ENCODE data around the gene PAH. TPM values are rescaled to one million over a fixed set of nuclear protein-coding genes. Genes with fewer than 3 reads are reported as not detected.
A peak's percentile ranks its signal among the peaks of the same experiment; 100 is the strongest.

PAH gene
- total and polyA plus RNA-seq, 2 of the 13 experiments (the other 11 are each of a cell fraction or from before 2014, with no cell fraction given), result 192 to 451 TPM

- TF ChIP-seq AHDC1 (CRISPR knock-in tag; IDR thresholded peaks at IDR 0.05; ENCODE audit: borderline replicate concordance) (peak; percentile 38; the same call in 1 of the 2 replicates), ZFP36L1 (CRISPR knock-in tag; IDR thresholded peaks at IDR 0.05) (no peak), GMEB1 (CRISPR knock-in tag; IDR thresholded peaks at IDR 0.05; ENCODE audit: borderline replicate concordance) (no peak; the same call in 1 of the 2 replicates), JARID2 (CRISPR knock-in tag; IDR thresholded peaks at IDR 0.05; ENCODE audit: insufficient replicate concordance) (no peak), PPARG (CRISPR knock-in tag; conservative IDR thresholded peaks at IDR 0.05) (no peak), MLX (CRISPR knock-in tag; IDR thresholded peaks at IDR 0.05) (peak; percentile 88), RBM22 (optimal IDR thresholded peaks at IDR 0.05; ENCODE audit: low read length) (no peak), ZNF775 (CRISPR knock-in tag; IDR thresholded peaks at IDR 0.05; ENCODE audit: borderline replicate concordance) (no peak), CCDC6 (CRISPR knock-in tag; IDR thresholded peaks at IDR 0.05) (no peak), FOXK2 (IDR thresholded peaks at IDR 0.05) (no peak), FOXJ3 (CRISPR knock-in tag; IDR thresholded peaks at IDR 0.05; ENCODE audit: borderline replicate concordance) (no peak), ZMYM2 (CRISPR knock-in tag; IDR thresholded peaks at IDR 0.05) (peak; percentile 62; the same call in 1 of the 2 replicates), ZNF556 (CRISPR knock-in tag; IDR thresholded peaks at IDR 0.05; ENCODE audit: borderline replicate concordance) (no peak; the same call in 1 of the 2 replicates), NFRKB (IDR thresholded peaks at IDR 0.05) (no peak), TBX3 (IDR thresholded peaks at IDR 0.05; ENCODE audit: borderline replicate concordance) (no peak), MED8 (CRISPR knock-in tag; IDR thresholded peaks at IDR 0.05; ENCODE audit: insufficient replicate concordance) (no peak), ELF4 (CRISPR knock-in tag; IDR thresholded peaks at IDR 0.05; ENCODE audit: borderline replicate concordance) (no peak), ZNF232 (CRISPR knock-in tag; IDR thresholded peaks at IDR 0.05; ENCODE audit: borderline replicate concordance) (no peak), ZNF441 (CRISPR knock-in tag; IDR thresholded peaks at IDR 0.05; ENCODE audit: borderline replicate concordance) (no peak), TMF1 (CRISPR knock-in tag; IDR thresholded peaks at IDR 0.05; ENCODE audit: low read depth) (0 out of 2 replicates have a peak, but pooled peaks have one; percentile 42), NFYC (CRISPR knock-in tag; IDR thresholded peaks at IDR 0.05) (no peak), ASH2L (IDR thresholded peaks at IDR 0.05; ENCODE audit: insufficient read length, low read depth, low read length) (peak; percentile 23), NCOA5 (CRISPR knock-in tag; IDR thresholded peaks at IDR 0.05) (no peak)
Measured at GRCh38 chr12:102950107-102950949, 33.3 kb upstream of the PAH start (continued).

All from HepG2 (cell line).